Measurements from ENCODE around the gene AMPD3.
"Not testable (repeated sequence)": the region's sequence is repeated elsewhere in the genome, so short reads cannot be mapped to it uniquely, and the experiment has no call there.

Gene AMPD3

DNA sequence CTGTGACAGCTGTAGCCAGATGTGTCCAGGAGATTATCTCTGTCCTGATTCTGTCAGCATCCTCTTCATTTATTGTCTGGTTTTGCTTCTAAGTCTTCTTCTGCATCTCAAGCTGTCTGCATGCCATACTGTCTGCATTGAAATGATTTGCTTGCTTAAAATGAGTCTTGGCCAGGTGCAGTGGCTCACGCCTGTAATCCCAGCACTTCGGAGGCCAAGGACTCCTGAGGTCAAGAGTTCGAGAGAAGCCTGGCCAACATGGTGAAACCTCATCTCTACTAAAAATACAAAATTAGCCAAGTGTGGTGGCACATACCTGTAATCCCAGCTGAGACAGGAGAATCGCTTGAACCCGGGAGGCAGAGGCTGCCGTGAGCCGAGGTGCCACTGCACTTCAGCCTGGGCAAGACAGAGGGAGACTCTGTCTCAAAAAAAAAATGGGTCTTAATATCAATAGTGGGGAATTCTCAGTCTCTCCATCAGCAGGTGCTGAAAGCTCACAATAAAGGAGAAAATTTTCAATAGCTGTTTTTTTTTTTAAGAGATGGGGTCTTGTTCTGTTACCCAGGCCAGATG is 39.2 kb upstream of the AMPD3 start:
- Histone ChIP-seq H3K27me3 (ENCODE audit: control insufficient read depth, insufficient read depth, low read length) (no peaks in the 10 kb centered on the region), H3K36me3 (ENCODE audit: control insufficient read depth, insufficient read depth, low read length) (no peaks in the 10 kb centered on the region), H3K9ac (ENCODE audit: low read depth, low read length) (no peak overlapping the region), H3K4me3 (ENCODE audit: low read depth, low read length) (no peak overlapping the region), H3K9me3 (ENCODE audit: control insufficient read depth, insufficient read depth, low read length) (no peaks in the 10 kb centered on the region), H3K4me1 (ENCODE audit: control insufficient read depth, insufficient read depth, low read length) (no peaks in the 10 kb centered on the region)

GRCh38 chr11:10418259-10418949 is 36.7 kb upstream of the AMPD3 start:
- H3K4me3 ChIP-seq (ENCODE audit: low read depth, low read length) = no peak overlapping the region

DNA sequence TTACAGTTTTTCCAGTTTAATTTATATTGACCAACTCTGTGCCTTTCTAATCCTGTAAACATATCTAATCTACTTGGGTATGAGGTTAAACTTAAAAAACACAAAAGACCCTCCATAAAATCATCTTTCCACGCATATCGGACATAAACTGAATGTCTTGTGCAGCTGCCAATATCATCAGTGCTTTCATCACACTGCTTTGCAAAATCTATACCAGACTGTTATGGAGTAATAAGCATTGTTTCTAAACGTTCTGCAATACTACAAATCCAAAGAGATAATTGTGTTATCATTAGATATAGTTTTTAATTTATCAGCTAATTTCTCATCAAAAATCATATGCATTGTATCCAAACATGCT is 36.1 kb upstream of the AMPD3 start:
- H3K36me3 ChIP-seq (ENCODE audit: control insufficient read depth, insufficient read depth, low read length) = no peaks in the 10 kb centered on the region
- H3K9ac ChIP-seq (ENCODE audit: low read depth, low read length) = no peak overlapping the region
- no peaks in the 10 kb centered on the region for H3K4me1 ChIP-seq (ENCODE audit: control insufficient read depth, insufficient read depth, low read length)
- H3K4me3 ChIP-seq (ENCODE audit: low read depth, low read length) = no peak overlapping the region
- no peaks in the 10 kb centered on the region for H3K27me3 ChIP-seq (ENCODE audit: control insufficient read depth, insufficient read depth, low read length)
- H3K9me3 ChIP-seq (ENCODE audit: control insufficient read depth, insufficient read depth, low read length) = no peaks in the 10 kb centered on the region

More at GRCh38 chr11:10418259-10418949, 36.7 kb upstream of the AMPD3 start:
- Histone ChIP-seq H3K4me1 (ENCODE audit: control insufficient read depth, insufficient read depth, low read length) (no peaks in the 10 kb centered on the region), H3K9me3 (ENCODE audit: control insufficient read depth, insufficient read depth, low read length) (no peaks in the 10 kb centered on the region), H3K36me3 (ENCODE audit: control insufficient read depth, insufficient read depth, low read length) (no peaks in the 10 kb centered on the region), H3K9ac (ENCODE audit: low read depth, low read length) (no peak overlapping the region), H3K27me3 (ENCODE audit: control insufficient read depth, insufficient read depth, low read length) (no peaks in the 10 kb centered on the region)

- H3K4me1 ChIP-seq (ENCODE audit: control insufficient read depth, insufficient read depth, low read length) = no peaks in the 10 kb centered on the region
- H3K27me3 ChIP-seq (ENCODE audit: control insufficient read depth, insufficient read depth, low read length) = no peaks in the 10 kb centered on the region
- H3K9me3 ChIP-seq (ENCODE audit: control insufficient read depth, insufficient read depth, low read length) = no peaks in the 10 kb centered on the region
- H3K4me3 ChIP-seq (ENCODE audit: low read depth, low read length) = no peak overlapping the region
- no peaks in the 10 kb centered on the region for H3K36me3 ChIP-seq (ENCODE audit: control insufficient read depth, insufficient read depth, low read length)
- no peak overlapping the region for H3K9ac ChIP-seq (ENCODE audit: low read depth, low read length)
Measured at GRCh38 chr11:10426475-10426874, 28.6 kb upstream of the AMPD3 start.

DNA sequence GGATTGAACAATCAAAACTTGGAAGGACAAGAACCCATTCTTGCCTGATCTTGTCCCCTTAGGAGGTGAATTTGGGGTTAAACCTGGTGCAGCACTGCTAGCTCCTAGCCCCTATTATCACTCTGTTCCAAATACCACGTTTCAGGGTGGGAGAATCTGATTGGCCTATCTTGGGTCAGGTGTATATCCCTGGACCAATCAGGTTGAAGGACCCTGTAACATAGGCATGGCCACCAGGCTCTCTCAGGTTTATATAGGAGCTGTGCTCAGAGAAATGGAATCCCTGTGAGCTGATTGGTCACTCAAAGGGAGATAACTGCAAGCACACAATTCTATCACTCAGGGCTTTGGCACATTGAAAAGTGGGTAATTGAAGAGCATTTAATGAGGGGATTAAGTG is 26.6 kb upstream of the AMPD3 start:
- no peak overlapping the region for H3K9ac ChIP-seq (ENCODE audit: low read depth, low read length)
- H3K36me3 ChIP-seq (ENCODE audit: control insufficient read depth, insufficient read depth, low read length) = no peaks in the 10 kb centered on the region
- no peaks in the 10 kb centered on the region for H3K4me1 ChIP-seq (ENCODE audit: control insufficient read depth, insufficient read depth, low read length)
- H3K4me3 ChIP-seq (ENCODE audit: low read depth, low read length) = no peak overlapping the region
- H3K9me3 ChIP-seq (ENCODE audit: control insufficient read depth, insufficient read depth, low read length) = no peaks in the 10 kb centered on the region
- H3K27me3 ChIP-seq (ENCODE audit: control insufficient read depth, insufficient read depth, low read length) = no peaks in the 10 kb centered on the region

- Histone ChIP-seq H3K27me3 (ENCODE audit: control insufficient read depth, insufficient read depth, low read length) (no peaks in the 10 kb centered on the region), H3K36me3 (ENCODE audit: control insufficient read depth, insufficient read depth, low read length) (no peaks in the 10 kb centered on the region), H3K9me3 (ENCODE audit: control insufficient read depth, insufficient read depth, low read length) (no peaks in the 10 kb centered on the region), H3K4me3 (ENCODE audit: low read depth, low read length) (no peak overlapping the region), H3K9ac (ENCODE audit: low read depth, low read length) (no peak overlapping the region), H3K4me1 (ENCODE audit: control insufficient read depth, insufficient read depth, low read length) (no peaks in the 10 kb centered on the region)
Measured at GRCh38 chr11:10429526-10429925, 25.5 kb upstream of the AMPD3 start.

DNA sequence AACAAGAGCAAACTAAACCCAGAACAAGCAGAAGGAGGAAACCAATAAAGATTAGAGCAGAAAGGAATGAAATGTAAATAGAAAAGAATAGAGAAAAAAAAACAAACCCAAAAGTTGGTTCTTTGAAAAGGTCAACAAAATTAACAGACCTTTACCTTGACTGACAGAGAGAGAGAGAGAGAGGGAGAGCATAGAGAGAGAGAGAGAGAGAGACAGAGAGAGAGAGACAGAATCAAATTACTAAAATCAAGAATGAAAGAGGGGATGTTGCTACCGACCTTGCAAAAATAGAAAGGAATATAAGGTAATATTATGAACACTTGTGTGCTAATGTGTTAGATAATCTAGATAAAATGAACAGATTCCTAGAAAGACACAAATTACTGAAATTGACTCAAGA is 22.6 kb upstream of the AMPD3 start:
- Histone ChIP-seq H3K4me3 (ENCODE audit: low read depth, low read length) (no peak overlapping the region), H3K27me3 (ENCODE audit: control insufficient read depth, insufficient read depth, low read length) (no peaks in the 10 kb centered on the region), H3K9ac (ENCODE audit: low read depth, low read length) (no peak overlapping the region), H3K9me3 (ENCODE audit: control insufficient read depth, insufficient read depth, low read length) (no peaks in the 10 kb centered on the region), H3K4me1 (ENCODE audit: control insufficient read depth, insufficient read depth, low read length) (no peaks in the 10 kb centered on the region), H3K36me3 (ENCODE audit: control insufficient read depth, insufficient read depth, low read length) (no peaks in the 10 kb centered on the region)

GRCh38 chr11:10432971-10433370 is 22.1 kb upstream of the AMPD3 start:
- Histone ChIP-seq H3K4me1 (ENCODE audit: control insufficient read depth, insufficient read depth, low read length) (no peaks in the 10 kb centered on the region), H3K27me3 (ENCODE audit: control insufficient read depth, insufficient read depth, low read length) (no peaks in the 10 kb centered on the region), H3K9ac (ENCODE audit: low read depth, low read length) (no peak overlapping the region), H3K36me3 (ENCODE audit: control insufficient read depth, insufficient read depth, low read length) (no peaks in the 10 kb centered on the region), H3K9me3 (ENCODE audit: control insufficient read depth, insufficient read depth, low read length) (no peaks in the 10 kb centered on the region), H3K4me3 (ENCODE audit: low read depth, low read length) (no peak overlapping the region)

DNA sequence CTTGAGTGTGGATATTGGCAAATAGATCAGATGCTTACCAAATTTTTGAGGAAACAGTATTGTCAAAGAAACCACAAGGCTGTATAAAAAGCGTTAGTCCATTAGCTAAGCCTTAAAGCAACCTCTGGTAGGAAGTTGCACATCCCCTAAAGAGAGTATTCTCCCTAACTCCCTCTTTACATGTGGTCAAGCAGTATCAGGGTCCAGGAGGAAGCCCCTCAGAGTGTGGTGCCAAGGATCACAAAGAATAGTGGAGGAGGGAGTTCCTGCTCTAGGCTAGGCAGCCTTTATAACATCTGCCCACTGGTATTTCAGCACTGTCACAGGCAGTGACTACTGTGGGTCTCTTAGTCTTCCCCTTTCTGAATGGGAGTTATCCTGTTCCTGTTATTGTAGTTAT is 18.8 kb upstream of the AMPD3 start:
- H3K4me3 ChIP-seq (ENCODE audit: low read depth, low read length) = no peak overlapping the region
- H3K36me3 ChIP-seq (ENCODE audit: control insufficient read depth, insufficient read depth, low read length) = no peaks in the 10 kb centered on the region
- H3K4me1 ChIP-seq (ENCODE audit: control insufficient read depth, insufficient read depth, low read length) = no peaks in the 10 kb centered on the region
- no peaks in the 10 kb centered on the region for H3K9me3 ChIP-seq (ENCODE audit: control insufficient read depth, insufficient read depth, low read length)
- no peaks in the 10 kb centered on the region for H3K27me3 ChIP-seq (ENCODE audit: control insufficient read depth, insufficient read depth, low read length)
- H3K9ac ChIP-seq (ENCODE audit: low read depth, low read length) = no peak overlapping the region

DNA sequence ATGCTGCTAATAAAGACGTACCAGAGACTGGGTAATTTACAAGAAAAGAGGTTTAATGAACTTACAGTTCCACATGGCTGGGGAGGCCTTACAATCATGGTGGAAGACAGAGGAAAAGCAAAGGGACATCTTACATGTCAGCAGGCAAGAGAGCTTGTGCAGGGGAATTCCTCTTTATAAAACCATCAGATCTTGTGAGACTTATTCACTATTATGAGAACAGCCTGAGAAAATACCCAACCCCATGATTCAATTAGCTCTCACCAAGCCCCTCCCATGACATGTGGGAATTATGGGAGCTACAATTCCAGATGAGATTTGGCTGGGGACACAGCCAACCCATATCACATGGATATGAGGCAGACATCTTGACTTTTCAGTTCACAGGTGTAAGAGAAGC is 18.4 kb upstream of the AMPD3 start:
- not testable (repeated sequence) for H3K9ac ChIP-seq (ENCODE audit: low read depth, low read length); H3K27me3 ChIP-seq (ENCODE audit: control insufficient read depth, insufficient read depth, low read length); H3K4me3 ChIP-seq (ENCODE audit: low read depth, low read length); H3K36me3 ChIP-seq (ENCODE audit: control insufficient read depth, insufficient read depth, low read length); H3K4me1 ChIP-seq (ENCODE audit: control insufficient read depth, insufficient read depth, low read length); H3K9me3 ChIP-seq (ENCODE audit: control insufficient read depth, insufficient read depth, low read length)

DNA sequence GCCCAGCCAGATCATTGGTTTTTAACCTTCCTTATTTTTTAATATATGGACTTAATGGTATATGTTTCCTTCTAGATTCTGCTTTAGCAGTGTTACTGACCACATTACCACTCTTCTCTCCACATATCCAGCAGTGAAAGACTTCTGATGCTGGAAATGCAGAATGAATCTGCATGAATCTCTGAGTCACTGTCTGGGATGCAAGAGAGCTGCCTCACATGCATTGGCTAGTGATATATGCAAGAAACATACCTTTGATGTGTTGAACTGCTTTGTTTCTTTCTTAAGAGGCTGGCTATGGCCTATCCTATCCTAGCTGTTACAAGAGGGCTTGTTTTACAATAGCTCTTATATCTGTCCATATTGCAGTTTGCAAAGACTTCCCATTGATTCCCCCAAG is 16.6 kb upstream of the AMPD3 start:
- Histone ChIP-seq H3K36me3 (ENCODE audit: control insufficient read depth, insufficient read depth, low read length) (no peaks in the 10 kb centered on the region), H3K4me1 (ENCODE audit: control insufficient read depth, insufficient read depth, low read length) (no peaks in the 10 kb centered on the region), H3K9me3 (ENCODE audit: control insufficient read depth, insufficient read depth, low read length) (no peaks in the 10 kb centered on the region), H3K9ac (ENCODE audit: low read depth, low read length) (no peak overlapping the region), H3K4me3 (ENCODE audit: low read depth, low read length) (no peak overlapping the region), H3K27me3 (ENCODE audit: control insufficient read depth, insufficient read depth, low read length) (no peaks in the 10 kb centered on the region)

GRCh38 chr11:10439351-10439750 is 15.7 kb upstream of the AMPD3 start:
- Histone ChIP-seq H3K4me1 (ENCODE audit: control insufficient read depth, insufficient read depth, low read length) (no peaks in the 10 kb centered on the region), H3K36me3 (ENCODE audit: control insufficient read depth, insufficient read depth, low read length) (no peaks in the 10 kb centered on the region), H3K27me3 (ENCODE audit: control insufficient read depth, insufficient read depth, low read length) (no peaks in the 10 kb centered on the region), H3K4me3 (ENCODE audit: low read depth, low read length) (no peak overlapping the region), H3K9me3 (ENCODE audit: control insufficient read depth, insufficient read depth, low read length) (no peaks in the 10 kb centered on the region), H3K9ac (ENCODE audit: low read depth, low read length) (no peak overlapping the region)

Data from iPS-15b (cell line).